ENCODE results near the gene IRF3.

The IRF3 gene

GRCh38 chr19:49665351-49666119 is at the start of gene IRF3, which contains the start of gene BCL2L12:
Gene IRF3 (minus strand): TSS chr19:49665857. CDS start chr19:49664838, 1,019 bp downstream.
Gene BCL2L12 (plus strand): TSS chr19:49665933. CDS start chr19:49666693, 760 bp downstream.
- Histone ChIP-seq H3K4me1 (ENCODE audit: insufficient read depth, low read length, severe bottlenecking) (peaks cover 23% of the 10 kb centered on the region), H3K9me3 (ENCODE audit: low read length) (no peaks in the 10 kb centered on the region), H3K9me2 (ENCODE audit: low read depth, low read length) (no peaks in the 10 kb centered on the region), H4K20me1 (ENCODE audit: insufficient read depth, low read length) (no peaks in the 10 kb centered on the region), H3K27ac (ENCODE audit: low read depth, low read length, poor library complexity, severe bottlenecking) (peak within 1 kb of the TSS; percentile 83), H3K4me2 (ENCODE audit: low read length) (peak within 1 kb of the TSS; percentile 80), H3F3A (ENCODE audit: insufficient read depth, low read length) (no peaks in the 10 kb centered on the region), H2AFZ (ENCODE audit: low read length) (no peak within 1 kb of the TSS), H3K79me2 (ENCODE audit: insufficient read depth, low read length) (0 out of 2 replicates have a peak, but pooled peaks cover 5% of the 10 kb centered on the region), H3K9ac (ENCODE audit: low read length) (peak within 1 kb of the TSS; percentile 91), H3K4me3 (ENCODE audit: low read depth, low read length, poor library complexity, severe bottlenecking) (peak within 1 kb of the TSS; percentile 83), H3K27me3 (ENCODE audit: insufficient read depth, low read length) (no peaks in the 10 kb centered on the region), H3K36me3 (ENCODE audit: insufficient read depth, low read length) (peaks cover 48% of the 10 kb centered on the region)
- TF ChIP-seq CTCF (IDR thresholded peaks at IDR 0.05; ENCODE audit: low read length) (no peak), EZH2 (IDR thresholded peaks at IDR 0.05; ENCODE audit: borderline replicate concordance, low read length) (no peak)

DNA sequence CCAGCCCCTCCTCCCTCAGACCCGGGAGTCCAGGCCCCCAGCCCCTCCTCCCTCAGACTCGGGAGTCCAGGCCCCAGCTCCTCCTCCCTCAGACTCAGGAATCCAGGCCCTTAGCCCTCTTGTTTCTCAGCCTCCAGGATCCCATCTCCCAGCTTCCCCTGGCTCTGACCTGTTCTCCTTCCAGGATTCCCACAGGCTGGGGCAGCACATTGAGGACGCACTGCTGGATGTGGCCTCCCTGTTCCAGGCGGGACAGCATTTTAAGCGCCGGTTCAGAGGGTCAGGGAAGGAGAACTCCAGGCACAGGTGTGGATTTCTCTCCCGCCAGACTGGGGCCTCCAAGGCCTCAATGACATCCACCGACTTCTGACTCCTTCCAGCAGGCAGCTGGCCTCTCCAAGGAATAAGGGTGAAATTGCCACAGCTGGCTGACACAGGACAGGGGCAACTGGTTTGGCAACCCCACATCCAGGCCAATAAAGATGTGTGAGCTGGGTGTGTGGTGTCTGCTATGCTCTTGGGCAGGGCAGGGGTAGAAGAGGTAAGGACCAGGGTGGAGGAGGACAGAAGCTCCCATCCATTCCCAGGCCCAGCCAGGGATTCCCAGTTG is 47.7 kb upstream of the IRF3 start:
- Histone ChIP-seq H3K27ac (ENCODE audit: low read depth, low read length, poor library complexity, severe bottlenecking) (no peak overlapping the region), H3K4me1 (ENCODE audit: insufficient read depth, low read length, severe bottlenecking) (no peaks in the 10 kb centered on the region), H3K9ac (ENCODE audit: low read length) (no peak overlapping the region), H4K20me1 (ENCODE audit: insufficient read depth, low read length) (no peaks in the 10 kb centered on the region), H3K27me3 (ENCODE audit: insufficient read depth, low read length) (peaks cover 4% of the 10 kb centered on the region; the same call in 1 of the 2 replicates), H3K4me3 (ENCODE audit: low read depth, low read length, poor library complexity, severe bottlenecking) (no peak overlapping the region), H3K9me3 (ENCODE audit: low read length) (no peaks in the 10 kb centered on the region), H3K36me3 (ENCODE audit: insufficient read depth, low read length) (no peaks in the 10 kb centered on the region), H3K4me2 (ENCODE audit: low read length) (no peak overlapping the region), H2AFZ (ENCODE audit: low read length) (no peak overlapping the region), H3K9me2 (ENCODE audit: low read depth, low read length) (no peaks in the 10 kb centered on the region), H3F3A (ENCODE audit: insufficient read depth, low read length) (no peaks in the 10 kb centered on the region), H3K79me2 (ENCODE audit: insufficient read depth, low read length) (no peaks in the 10 kb centered on the region)
- TF ChIP-seq CTCF (IDR thresholded peaks at IDR 0.05; ENCODE audit: low read length), result no peak
- TF ChIP-seq EZH2 (IDR thresholded peaks at IDR 0.05; ENCODE audit: borderline replicate concordance, low read length), result no peak

- TF ChIP-seq EZH2 (IDR thresholded peaks at IDR 0.05; ENCODE audit: borderline replicate concordance, low read length), result no peak
- Histone ChIP-seq H3K4me1 (ENCODE audit: insufficient read depth, low read length, severe bottlenecking) (no peaks in the 10 kb centered on the region), H3K27ac (ENCODE audit: low read depth, low read length, poor library complexity, severe bottlenecking) (no peak overlapping the region), H2AFZ (ENCODE audit: low read length) (no peak overlapping the region), H3K9ac (ENCODE audit: low read length) (no peak overlapping the region), H3K36me3 (ENCODE audit: insufficient read depth, low read length) (no peaks in the 10 kb centered on the region), H3K27me3 (ENCODE audit: insufficient read depth, low read length) (peaks cover 5% of the 10 kb centered on the region; the same call in 1 of the 2 replicates), H4K20me1 (ENCODE audit: insufficient read depth, low read length) (no peaks in the 10 kb centered on the region), H3F3A (ENCODE audit: insufficient read depth, low read length) (no peaks in the 10 kb centered on the region), H3K4me3 (ENCODE audit: low read depth, low read length, poor library complexity, severe bottlenecking) (no peak overlapping the region), H3K9me3 (ENCODE audit: low read length) (no peaks in the 10 kb centered on the region), H3K4me2 (ENCODE audit: low read length) (peak overlapping the region; percentile 4; the same call in 1 of the 2 replicates), H3K79me2 (ENCODE audit: insufficient read depth, low read length) (no peaks in the 10 kb centered on the region), H3K9me2 (ENCODE audit: low read depth, low read length) (no peaks in the 10 kb centered on the region)
Observed at GRCh38 chr19:49712397-49712859, 46.8 kb upstream of the IRF3 start.

Data from OCI-LY1 (cell line).